T follicular helper cell (primary cell): ENCODE results near the gene LCE1E.

ENCODE experiments used
- DNase-seq: peaks from one replicate; pipeline ENCODE4 v3.0.0-alpha.2; 2020; ENCODE audit warnings: low read depth
- total RNA-seq, 2 experiments: gene quantifications; one replicate each; lab custom pipeline; 2026; lab: John Stamatoyannopoulos, UW

The LCE1E gene, protein sequence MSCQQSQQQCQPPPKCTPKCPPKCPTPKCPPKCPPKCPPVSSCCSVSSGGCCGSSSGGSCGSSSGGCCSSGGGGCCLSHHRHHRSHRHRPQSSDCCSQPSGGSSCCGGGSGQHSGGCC
- total RNA-seq = 0 reads per million in 2 experiments

GRCh38 chr1:152786077-152786476 is at the start of gene LCE1E:
TSS of gene LCE1E (plus strand) at chr1:152786257. CDS start at chr1:152787300, 1,043 bp downstream.
- DNase-seq = no peak

DNA sequence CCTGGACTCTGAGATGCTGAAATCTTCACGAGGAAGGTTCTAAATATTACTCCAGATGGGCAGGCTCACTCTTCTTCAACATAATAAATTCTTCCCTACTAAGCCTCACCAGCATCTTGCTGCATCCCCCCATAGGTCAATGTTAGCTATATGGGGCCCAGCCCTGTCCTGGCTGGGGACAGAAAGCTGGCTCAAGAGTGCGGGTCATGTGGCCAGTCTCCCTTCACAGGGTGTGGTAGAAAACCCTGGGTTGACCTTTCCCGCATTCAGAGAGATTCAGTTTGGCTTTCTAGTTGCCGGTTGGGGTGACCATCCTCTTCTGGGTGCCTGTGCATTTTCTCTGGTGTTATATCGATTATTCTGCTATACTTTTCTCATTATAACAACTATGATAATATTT is 48.1 kb upstream of the LCE1E start:
- no peak for DNase-seq

- DNase-seq = no peak
These were observed 46.2 kb upstream of the LCE1E start for GRCh38 chr1:152739841-152740240.

DNA sequence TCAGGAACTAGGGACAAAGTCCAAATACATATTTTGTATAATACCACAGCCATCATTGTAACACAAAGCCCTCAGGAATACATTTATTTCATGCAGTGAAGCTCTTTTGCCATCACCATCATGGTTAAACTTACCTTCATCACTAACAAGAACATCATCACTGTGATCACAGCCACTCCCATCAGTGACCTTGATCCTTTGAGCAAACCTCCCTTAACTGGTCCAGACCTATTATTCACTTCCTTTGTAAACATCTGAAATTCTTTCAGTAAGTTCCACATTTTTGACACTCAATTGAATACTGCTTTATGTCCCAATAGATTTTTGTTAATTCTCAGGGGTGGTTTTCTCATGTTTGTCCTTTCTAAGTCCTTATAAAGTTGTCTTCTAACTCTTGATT is 44.4 kb upstream of the LCE1E start:
- no peak for DNase-seq

DNA sequence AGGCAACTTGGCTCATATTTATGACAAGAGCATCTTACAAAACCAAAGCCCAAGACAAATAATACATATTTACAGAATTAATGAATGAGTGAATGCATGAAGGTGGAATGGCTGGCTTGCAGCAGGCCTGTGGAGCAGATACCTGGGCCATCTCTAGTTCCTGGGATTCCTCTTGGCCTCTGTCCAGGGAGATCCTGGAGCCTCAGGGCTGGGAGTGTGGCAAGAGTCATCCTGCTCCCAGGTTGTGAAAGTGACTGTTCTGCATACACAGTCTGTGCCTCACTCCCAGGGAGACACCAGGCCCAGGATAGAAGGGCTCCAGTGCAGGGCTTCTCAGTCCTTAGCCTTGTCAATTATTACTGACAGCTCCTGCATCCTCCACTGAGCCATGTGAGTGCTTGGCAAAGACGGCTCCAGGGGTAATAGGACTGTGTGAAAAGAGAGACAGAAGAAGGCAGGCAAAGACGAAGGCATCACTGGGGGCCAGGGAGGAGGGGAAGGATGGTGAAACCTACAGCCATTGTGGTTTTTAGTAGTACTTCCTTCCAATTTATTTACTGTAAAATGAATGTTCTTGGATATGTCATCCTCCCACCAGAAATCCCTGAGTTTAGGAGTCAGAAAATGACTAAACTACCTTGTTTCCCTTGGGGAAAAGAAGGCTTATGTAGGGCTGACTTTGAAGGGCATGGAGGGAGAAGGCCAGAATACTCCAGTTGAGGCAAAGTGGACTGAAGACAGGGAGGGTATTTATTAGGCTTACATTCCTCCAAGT is 42.5 kb upstream of the LCE1E start:
- DNase-seq = no peak

- no peak for DNase-seq
These were observed 40.8 kb upstream of the LCE1E start for GRCh38 chr1:152745289-152745704.

DNA sequence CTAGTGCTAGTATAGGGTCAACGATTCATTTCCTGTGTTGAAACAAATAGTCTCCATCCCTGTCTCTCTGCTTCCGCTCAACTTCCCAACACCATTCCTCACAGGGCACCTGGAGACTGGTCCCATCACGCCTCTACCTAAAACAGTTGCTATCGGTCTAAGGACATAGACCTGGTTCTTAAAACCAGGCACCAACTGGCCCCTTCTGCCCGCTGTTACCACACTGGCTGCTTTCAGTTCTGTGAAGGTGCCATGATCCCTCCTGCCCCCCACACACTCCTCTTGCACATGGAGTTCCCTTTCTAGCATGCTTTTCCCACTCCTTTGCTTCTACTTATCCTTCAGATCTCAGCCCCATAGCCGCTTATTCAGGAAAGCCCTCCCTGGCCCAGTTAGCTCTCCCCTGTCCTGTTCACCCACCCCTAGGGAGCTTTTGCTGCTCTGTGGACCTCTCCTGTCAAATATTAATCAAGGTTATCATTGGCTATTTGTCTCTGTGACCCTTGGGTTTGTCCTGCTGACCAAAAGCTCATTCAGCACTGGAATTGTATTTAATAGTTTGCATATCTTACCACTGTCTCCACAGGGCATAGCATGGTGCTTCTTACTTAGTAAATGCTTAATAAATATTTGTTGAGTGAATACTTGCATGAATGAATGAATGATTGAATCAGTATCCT is 40.2 kb upstream of the LCE1E start:
- no peak for DNase-seq

DNA sequence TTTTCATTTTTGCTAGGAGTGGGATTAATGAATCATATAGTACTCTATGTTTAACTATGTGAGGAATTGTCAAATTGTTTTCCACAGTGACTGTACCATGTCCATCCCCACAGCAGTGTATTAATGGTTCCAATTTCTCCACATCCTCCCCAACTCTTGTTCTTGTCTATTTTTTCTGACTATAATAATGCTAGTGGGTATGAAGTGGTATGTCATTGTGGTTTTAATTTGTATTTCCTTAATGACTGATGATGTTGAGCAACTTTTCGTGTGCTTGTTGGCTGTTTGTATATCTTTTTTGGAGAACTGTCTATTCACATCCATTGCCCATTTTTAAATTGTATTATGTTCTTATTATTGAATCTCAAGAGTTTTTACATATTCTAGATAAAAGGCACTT is 38.2 kb upstream of the LCE1E start:
- DNase-seq = no peak

- DNase-seq = no peak
These were observed 33.8 kb upstream of the LCE1E start for GRCh38 chr1:152752225-152752624.

- DNase-seq = no peak
These were observed 32.5 kb upstream of the LCE1E start for GRCh38 chr1:152753586-152753985.

- no peak for DNase-seq
These were observed 29.2 kb upstream of the LCE1E start for GRCh38 chr1:152756872-152757271.

DNA sequence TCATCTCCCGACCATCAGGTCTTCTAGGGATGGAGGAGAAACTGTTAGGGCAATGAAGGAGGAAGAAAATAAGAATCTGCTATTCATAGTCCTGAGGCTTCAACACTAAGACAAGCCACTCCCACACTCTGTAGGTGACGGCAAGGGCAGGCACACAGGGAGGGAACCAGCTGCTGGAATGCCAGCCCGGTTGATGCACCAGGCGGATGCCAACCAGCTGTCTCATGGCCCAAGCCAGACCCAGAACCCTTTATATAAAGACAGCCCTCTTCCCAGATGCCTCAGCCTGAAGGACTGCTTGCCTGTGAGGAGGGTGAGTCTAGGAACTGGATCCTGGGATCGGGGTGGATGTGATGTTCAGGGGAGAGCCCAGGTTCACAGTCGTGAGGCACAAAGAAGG is 28.3 kb upstream of the LCE1E start, which contains the start of gene KPRP:
TSS of gene KPRP (plus strand) at position 279 of the 400 bp plus-strand sequence. CDS start 1,564 bp downstream, outside the sequence.
- DNase-seq = no peak

DNA sequence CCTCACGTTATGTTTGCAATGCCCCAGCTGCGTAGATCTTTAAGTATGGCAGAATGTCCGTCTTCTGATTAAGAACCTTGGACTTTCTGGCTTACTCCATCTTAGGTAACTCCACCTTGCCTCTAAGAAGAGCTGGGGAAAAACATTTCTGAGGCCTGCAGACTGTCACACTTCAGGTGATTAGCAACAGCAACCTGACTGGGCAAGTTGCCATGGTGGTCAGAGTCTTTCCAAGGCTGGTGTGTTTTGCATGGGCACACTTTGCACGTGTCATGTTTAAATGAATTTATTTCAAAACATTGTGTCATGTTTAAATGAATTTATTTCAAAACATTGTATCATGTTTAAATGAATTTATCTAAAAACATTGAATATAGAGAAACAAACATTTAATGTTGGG is 27.4 kb upstream of the LCE1E start:
- no peak for DNase-seq

DNA sequence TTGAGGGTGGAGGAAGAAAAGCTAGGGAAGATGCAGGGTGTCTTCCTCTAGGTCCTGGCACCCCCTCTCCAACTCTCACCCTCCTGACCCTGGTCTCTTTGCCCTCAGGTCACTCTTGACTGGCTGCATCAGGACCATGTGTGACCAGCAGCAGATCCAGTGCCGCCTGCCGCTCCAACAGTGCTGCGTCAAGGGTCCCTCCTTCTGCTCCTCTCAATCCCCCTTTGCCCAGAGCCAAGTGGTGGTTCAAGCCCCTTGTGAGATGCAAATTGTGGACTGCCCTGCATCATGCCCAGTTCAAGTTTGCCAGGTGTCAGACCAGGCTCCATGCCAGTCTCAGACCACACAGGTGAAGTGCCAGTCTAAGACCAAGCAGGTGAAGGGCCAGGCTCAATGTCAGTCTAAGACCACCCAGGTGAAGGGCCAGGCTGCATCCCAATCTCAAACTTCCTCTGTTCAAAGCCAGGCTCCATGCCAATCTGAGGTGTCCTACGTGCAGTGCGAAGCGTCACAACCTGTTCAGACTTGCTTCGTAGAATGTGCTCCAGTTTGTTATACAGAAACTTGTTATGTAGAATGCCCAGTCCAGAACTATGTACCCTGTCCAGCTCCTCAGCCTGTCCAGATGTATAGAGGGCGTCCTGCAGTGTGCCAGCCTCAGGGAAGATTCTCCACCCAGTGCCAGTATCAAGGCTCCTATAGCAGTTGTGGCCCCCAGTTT is 26.4 kb upstream of the LCE1E start:
- DNase-seq = no peak

GRCh38 chr1:152760551-152761190 is 25.4 kb upstream of the LCE1E start:
- no peak for DNase-seq

DNA sequence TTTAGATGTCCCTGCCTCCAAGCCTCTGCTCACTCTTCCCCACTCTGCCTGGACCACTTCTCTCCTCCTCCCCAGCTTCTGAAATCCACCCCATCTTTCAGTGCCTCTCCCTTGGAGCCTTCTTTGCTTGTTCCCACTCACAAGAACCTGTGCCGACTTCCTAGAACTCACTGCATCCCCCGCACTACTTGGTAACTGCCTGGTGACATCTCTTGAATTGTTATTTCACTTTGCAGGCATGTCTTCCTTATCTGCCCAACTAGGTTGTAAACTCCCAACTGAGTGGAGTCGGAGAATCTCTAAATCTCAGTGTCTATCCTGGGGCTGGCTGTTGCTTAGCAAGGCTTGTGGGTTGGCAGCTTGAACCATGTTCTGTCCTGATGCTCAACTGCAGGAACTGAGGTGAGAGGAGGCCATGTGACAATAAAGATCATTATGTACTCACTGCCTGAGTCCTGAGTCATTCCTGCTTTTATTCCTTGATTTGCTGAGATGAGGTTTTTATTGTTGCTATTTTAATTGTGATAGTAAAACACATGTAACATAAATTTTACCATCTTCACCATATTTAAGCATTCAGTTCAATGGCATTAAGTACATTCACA is 24.3 kb upstream of the LCE1E start:
- no peak for DNase-seq

DNA sequence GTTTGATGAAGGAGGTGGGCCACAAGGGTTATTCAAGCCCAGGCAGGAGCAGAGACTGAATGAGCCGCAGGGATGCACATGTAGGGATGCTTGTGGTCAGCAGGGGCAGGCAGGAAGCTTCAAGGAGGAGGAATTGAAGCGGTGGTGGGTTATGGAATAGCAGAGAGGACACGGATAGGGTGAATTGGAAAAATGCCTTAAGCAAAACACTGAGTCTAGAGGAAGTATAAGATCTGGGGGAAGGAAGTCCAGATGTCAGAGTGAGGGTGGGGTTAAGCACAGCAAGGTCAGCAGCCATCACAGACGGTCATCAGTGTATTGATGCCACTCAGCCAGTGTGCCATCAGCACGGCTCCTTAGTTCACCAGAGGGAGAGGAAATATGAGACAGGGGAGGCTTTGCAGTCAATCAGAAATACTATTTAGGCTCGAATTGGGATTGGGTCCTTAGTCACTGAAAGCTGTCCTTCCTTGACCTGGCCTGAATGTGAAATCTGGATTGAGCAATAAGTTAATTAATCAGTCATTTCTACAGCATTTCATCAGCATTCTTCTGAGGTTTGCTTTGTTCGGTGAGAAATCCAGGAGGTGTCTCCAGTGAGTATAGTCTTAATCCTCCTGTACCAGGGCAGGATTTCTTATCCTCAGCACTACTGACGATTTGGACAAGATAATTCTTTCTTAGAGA is 17.1 kb upstream of the LCE1E start:
- DNase-seq = no peak

GRCh38 chr1:152770411-152770810 is 15.6 kb upstream of the LCE1E start:
- DNase-seq = no peak

DNA sequence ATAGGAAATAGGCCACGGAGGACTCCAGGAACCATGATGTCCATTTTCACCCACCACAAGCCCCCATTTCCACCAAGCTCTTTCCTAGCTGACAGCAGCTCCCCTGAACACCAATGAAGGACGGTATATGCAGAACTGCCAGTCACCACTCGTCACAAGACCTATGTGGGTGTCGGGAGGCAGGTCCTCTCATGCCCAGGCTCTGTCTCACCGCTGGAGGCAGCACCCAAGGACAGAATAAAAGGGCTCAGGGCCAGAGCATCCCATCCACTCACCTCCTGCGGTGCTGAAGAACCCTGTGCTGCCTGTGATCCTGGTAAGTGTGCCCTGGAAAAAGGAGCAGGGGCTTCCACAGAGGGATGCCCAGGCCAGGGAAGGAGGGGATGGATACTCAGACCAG is 11.2 kb upstream of the LCE1E start, which contains the start of gene LCE1F:
TSS of gene LCE1F (plus strand) at position 266 of the 400 bp plus-strand sequence. CDS start 1,232 bp downstream, outside the sequence.
- DNase-seq = no peak

DNA sequence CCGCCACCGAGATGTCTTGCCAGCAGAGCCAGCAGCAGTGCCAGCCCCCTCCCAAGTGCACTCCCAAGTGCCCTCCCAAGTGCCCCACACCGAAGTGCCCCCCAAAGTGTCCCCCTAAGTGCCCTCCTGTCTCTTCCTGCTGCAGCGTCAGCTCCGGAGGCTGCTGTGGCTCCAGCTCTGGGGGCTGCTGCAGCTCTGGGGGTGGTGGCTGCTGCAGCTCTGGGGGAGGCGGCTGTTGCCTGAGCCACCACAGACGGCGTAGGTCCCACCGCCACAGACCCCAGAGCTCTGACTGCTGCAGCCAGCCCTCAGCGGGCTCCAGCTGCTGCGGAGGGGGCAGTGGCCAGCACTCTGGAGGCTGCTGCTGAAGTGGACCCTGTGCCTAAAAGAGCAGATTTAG is 9.7 kb upstream of the LCE1E start:
- no peak for DNase-seq
